Loucy (cell line): ENCODE results near the gene RPL36AL.
"Not testable (repeated sequence)": the region's sequence is repeated elsewhere in the genome, so short reads cannot be mapped to it uniquely, and the experiment has no call there.

ENCODE experiments used
- H2AFZ ChIP-seq: fragments of 200-600 bp; sonication (generic); 2 replicates; pipeline ENCODE4 v1.6.0; 2016; ENCODE audit warnings: antibody characterized with exemption, mild to moderate bottlenecking, low read length, moderate library complexity
- H3F3A ChIP-seq: fragments of 200-600 bp; 2 replicates; pipeline ENCODE4 v1.6.0; 2016; ENCODE audit warnings: antibody characterized with exemption, low read depth, mild to moderate bottlenecking
- H3K27me3 ChIP-seq: fragments of 200-600 bp; sonication (generic); 2 replicates; pipeline ENCODE4 v1.6.1; 2014; ENCODE audit warnings: low read length, mild to moderate bottlenecking; ENCODE audit not compliant: insufficient read depth, poor library complexity, severe bottlenecking
- H3K36me3 ChIP-seq: fragments of 200-600 bp; sonication (generic); 2 replicates; pipeline ENCODE4 v1.6.1; 2016; ENCODE audit warnings: low read length; ENCODE audit not compliant: insufficient read depth
- H3K4me1 ChIP-seq: fragments of 200-600 bp; sonication (generic); 2 replicates; pipeline ENCODE4 v1.5.1; 2014; ENCODE audit warnings: low read length, mild to moderate bottlenecking; ENCODE audit not compliant: insufficient read depth, poor library complexity, severe bottlenecking
- H3K4me2 ChIP-seq: fragments of 200-600 bp; sonication (generic); 2 replicates; pipeline ENCODE4 v1.6.0; 2014; ENCODE audit warnings: antibody characterized with exemption, low read length, low read depth, mild to moderate bottlenecking; ENCODE audit not compliant: poor library complexity, severe bottlenecking
- H3K4me3 ChIP-seq: fragments of 200-600 bp; sonication (generic); 2 replicates; pipeline ENCODE4 v1.5.1; 2014; ENCODE audit warnings: low read length, mild to moderate bottlenecking, mixed read lengths; ENCODE audit not compliant: poor library complexity, severe bottlenecking
- H3K79me2 ChIP-seq: fragments of 200-600 bp; sonication (generic); 2 replicates; pipeline ENCODE4 v1.6.1; 2014; ENCODE audit warnings: low read length; ENCODE audit not compliant: insufficient read depth
- H3K9ac ChIP-seq: fragments of 200-600 bp; sonication (generic); 2 replicates; pipeline ENCODE4 v1.6.0; 2014; ENCODE audit warnings: mild to moderate bottlenecking, low read depth, low read length, moderate library complexity; ENCODE audit not compliant: poor library complexity, severe bottlenecking
- H3K9me2 ChIP-seq: fragments of 200-600 bp; sonication (generic); replicated peaks from 2 replicates; pipeline ENCODE4 v1.6.1; 2016; ENCODE audit warnings: low read depth, low read length, mixed read lengths
- H3K9me3 ChIP-seq: fragments of 200-600 bp; sonication (generic); 2 replicates; pipeline ENCODE4 v1.6.1; 2014; ENCODE audit warnings: mild to moderate bottlenecking, antibody characterized with exemption, low read length, low read depth; ENCODE audit not compliant: insufficient read depth
- H4K20me1 ChIP-seq: fragments of 200-600 bp; sonication (generic); 2 replicates; pipeline ENCODE4 v1.6.0; 2014; ENCODE audit warnings: antibody characterized with exemption, low read length, mild to moderate bottlenecking; ENCODE audit not compliant: insufficient read depth, poor library complexity, severe bottlenecking
- CTCF ChIP-seq: fragments of 200-600 bp; sonication (generic); conservative IDR thresholded peaks from 2 replicates; pipeline ENCODE4 v1.5.1; 2014; ENCODE audit warnings: mild to moderate bottlenecking, antibody characterized with exemption, low read length
- EZH2phosphoT487 ChIP-seq: fragments of 200-600 bp; IDR thresholded peaks from 2 replicates; pipeline ENCODE4 v1.6.1; 2018; ENCODE audit warnings: antibody characterized with exemption, mild to moderate bottlenecking, moderate library complexity, borderline replicate concordance

The RPL36AL gene

GRCh38 chr14:49620182-49621113 is at the start of gene RPL36AL, which contains the start of gene MGAT2:
TSS of gene RPL36AL (minus strand) at chr14:49620626. CDS start at chr14:49619104, 1,522 bp downstream.
TSS of gene MGAT2 (plus strand) at chr14:49620799. CDS start at chr14:49621269, 470 bp downstream.
- H3K36me3 ChIP-seq, result peaks cover 14% of the 10 kb centered on the region; the same call in 1 of the 2 replicates
- peaks cover 46% of the 10 kb centered on the region for H3K4me1 ChIP-seq
- no peaks in the 10 kb centered on the region for H3K9me2 ChIP-seq
- TF ChIP-seq EZH2phosphoT487 (no peak), CTCF (peak; percentile 14; the same call in 1 of the 2 replicates)
- peaks cover 84% of the 10 kb centered on the region for H3K79me2 ChIP-seq
- H3K4me2 ChIP-seq, result peak within 1 kb of the TSS; percentile 98
- 0 out of 2 replicates have a peak, but pooled peaks cover 12% of the 10 kb centered on the region for H3F3A ChIP-seq
- peaks cover 76% of the 10 kb centered on the region for H4K20me1 ChIP-seq
- peak within 1 kb of the TSS; percentile 91 for H3K4me3 ChIP-seq
- H3K9me3 ChIP-seq, result no peaks in the 10 kb centered on the region
- no peaks in the 10 kb centered on the region for H3K27me3 ChIP-seq
- peak within 1 kb of the TSS; percentile 96 for H3K9ac ChIP-seq
- H2AFZ ChIP-seq, result peak within 1 kb of the TSS; percentile 92

GRCh38 chr14:49659526-49660455 is 39.4 kb upstream of the RPL36AL start:
- Histone ChIP-seq H3K36me3 (peaks cover 19% of the 10 kb centered on the region; the same call in 1 of the 2 replicates), H3K4me2 (no peak overlapping the region)

GRCh38 chr14:49657500-49657899 is 37.1 kb upstream of the RPL36AL start:
- not testable (repeated sequence) for H3K9me3 ChIP-seq, H3K4me2 ChIP-seq, H3K4me1 ChIP-seq, H3K9ac ChIP-seq, H3K27me3 ChIP-seq, H3K4me3 ChIP-seq, H2AFZ ChIP-seq, H3F3A ChIP-seq, H4K20me1 ChIP-seq, H3K79me2 ChIP-seq, H3K9me2 ChIP-seq
- peaks cover 24% of the 10 kb centered on the region; the same call in 1 of the 2 replicates for H3K36me3 ChIP-seq

More at GRCh38 chr14:49659526-49660455, 39.4 kb upstream of the RPL36AL start:
- Histone ChIP-seq H2AFZ (no peak overlapping the region), H3K27me3 (no peaks in the 10 kb centered on the region), H3K4me3 (no peak overlapping the region), H3K9ac (no peak overlapping the region), H3K9me3 (no peaks in the 10 kb centered on the region), H3K79me2 (no peaks in the 10 kb centered on the region), H3K9me2 (no peaks in the 10 kb centered on the region), H3K4me1 (no peaks in the 10 kb centered on the region), H3F3A (no peaks in the 10 kb centered on the region), H4K20me1 (no peaks in the 10 kb centered on the region)
- TF ChIP-seq EZH2phosphoT487 (no peak), CTCF (no peak)
